H9 (cell line): ENCODE measurements around the gene ACTR8. TPM values are rescaled to one million over a fixed set of nuclear protein-coding genes. Genes with fewer than 3 reads are reported as not detected.

ENCODE experiments used
- DNase-seq: peaks from one replicate; pipeline ENCODE4 v3.0.0-alpha.2; 2017
- H2AFZ ChIP-seq: one replicate; pipeline ENCODE4 v1.6.1; 2013; ENCODE audit warnings: mild to moderate bottlenecking, low read length, control low read depth, moderate library complexity
- H2AK5ac ChIP-seq: 2 replicates; pipeline ENCODE4 v1.6.1; 2013; ENCODE audit warnings: low read length, control low read depth, mixed read lengths; ENCODE audit not compliant: insufficient read length
- H2BK120ac ChIP-seq: one replicate; pipeline ENCODE4 v1.6.1; 2013; ENCODE audit warnings: low read depth, mild to moderate bottlenecking, low read length, control low read depth, inconsistent platforms; ENCODE audit not compliant: poor library complexity, severe bottlenecking
- H2BK12ac ChIP-seq: 2 replicates; pipeline ENCODE4 v1.6.1; 2013; ENCODE audit warnings: low read length, control low read depth, mixed read lengths, low read depth; ENCODE audit not compliant: insufficient read length
- H2BK15ac ChIP-seq: 2 replicates; pipeline ENCODE4 v1.6.1; 2013; ENCODE audit warnings: low read depth, low read length, control low read depth
- H2BK20ac ChIP-seq: one replicate; pipeline ENCODE4 v1.6.1; 2013; ENCODE audit warnings: low read depth, mild to moderate bottlenecking, low read length, control low read depth, inconsistent platforms; ENCODE audit not compliant: poor library complexity, severe bottlenecking
- H2BK5ac ChIP-seq: 2 replicates; pipeline ENCODE4 v1.6.1; 2013; ENCODE audit warnings: low read length, control low read depth, mixed read lengths; ENCODE audit not compliant: insufficient read length
- H3K14ac ChIP-seq: 2 replicates; pipeline ENCODE4 v1.6.1; 2013; ENCODE audit warnings: low read length, control low read depth; ENCODE audit not compliant: insufficient read depth
- H3K18ac ChIP-seq: 2 replicates; pipeline ENCODE4 v1.6.1; 2013; ENCODE audit warnings: low read depth, mild to moderate bottlenecking, mixed read lengths, low read length, control low read depth; ENCODE audit not compliant: insufficient read length
- H3K23ac ChIP-seq: 2 replicates; pipeline ENCODE4 v1.6.1; 2013; ENCODE audit warnings: low read length, control low read depth, mixed read lengths, low read depth; ENCODE audit not compliant: insufficient read length
- H3K23me2 ChIP-seq: 2 replicates; pipeline ENCODE4 v1.6.1; 2013; ENCODE audit warnings: low read depth, mild to moderate bottlenecking, mixed read lengths, low read length, control low read depth; ENCODE audit not compliant: insufficient read length, poor library complexity, severe bottlenecking
- H3K27ac ChIP-seq: 2 replicates; pipeline ENCODE4 v1.5.1; 2013; ENCODE audit warnings: low read length, control low read depth, mixed read lengths, low read depth; ENCODE audit not compliant: insufficient read length
- H3K27me3 ChIP-seq: 2 replicates; pipeline ENCODE4 v1.6.1; 2013; ENCODE audit warnings: low read length, control low read depth, inconsistent platforms; ENCODE audit not compliant: insufficient read depth
- H3K4ac ChIP-seq: 2 replicates; pipeline ENCODE4 v1.6.1; 2013; ENCODE audit warnings: low read depth, mild to moderate bottlenecking, control low read depth, inconsistent platforms, low read length, moderate library complexity
- H3K4me1 ChIP-seq: 2 replicates; pipeline ENCODE4 v1.6.1; 2013; ENCODE audit warnings: low read length, control low read depth, inconsistent platforms; ENCODE audit not compliant: insufficient read depth
- H3K4me2 ChIP-seq: 2 replicates; pipeline ENCODE4 v1.6.1; 2013; ENCODE audit warnings: low read length, control low read depth, mixed read lengths; ENCODE audit not compliant: insufficient read length, insufficient read depth
- H3K56ac ChIP-seq: 2 replicates; pipeline ENCODE4 v1.6.1; 2013; ENCODE audit warnings: low read depth, mild to moderate bottlenecking, mixed read lengths, low read length, control low read depth; ENCODE audit not compliant: insufficient read length
- H3K79me1 ChIP-seq: 2 replicates; pipeline ENCODE4 v1.6.1; 2013; ENCODE audit warnings: low read depth, mild to moderate bottlenecking, moderate library complexity, low read length, control low read depth, inconsistent platforms; ENCODE audit not compliant: insufficient read depth, poor library complexity, severe bottlenecking
- H3K79me2 ChIP-seq: 2 replicates; pipeline ENCODE4 v1.6.1; 2013; ENCODE audit warnings: low read length, control low read depth, inconsistent platforms; ENCODE audit not compliant: insufficient read depth
- H3K9ac ChIP-seq: 2 replicates; pipeline ENCODE4 v1.6.1; 2013; ENCODE audit warnings: low read length, control low read depth, mixed read lengths; ENCODE audit not compliant: insufficient read length; ENCODE audit errors: extremely low read depth
- H3K9me3 ChIP-seq: one replicate; pipeline ENCODE4 v1.6.1; 2013; ENCODE audit warnings: low read depth, low read length, inconsistent platforms; ENCODE audit not compliant: control insufficient read depth
- H3T11ph ChIP-seq: one replicate; pipeline ENCODE4 v1.6.1; 2013; ENCODE audit warnings: mild to moderate bottlenecking, low read length, control low read depth, inconsistent platforms
- H4K20me1 ChIP-seq: one replicate; pipeline ENCODE4 v1.6.1; 2013; ENCODE audit not compliant: control insufficient read depth, insufficient read length, insufficient read depth
- H4K5ac ChIP-seq: 2 replicates; pipeline ENCODE4 v1.6.1; 2013; ENCODE audit warnings: low read depth, mild to moderate bottlenecking, mixed read lengths, low read length, control low read depth; ENCODE audit not compliant: insufficient read length
- H4K8ac ChIP-seq: replicated peaks from 2 replicates; pipeline ENCODE4 v1.6.1; 2013; ENCODE audit warnings: low read length, control low read depth, mixed read lengths, low read depth; ENCODE audit not compliant: insufficient read length
- H4K91ac ChIP-seq: 2 replicates; pipeline ENCODE4 v1.6.1; 2013; ENCODE audit warnings: low read depth, mild to moderate bottlenecking, moderate library complexity, mixed read lengths, low read length, control low read depth; ENCODE audit not compliant: insufficient read length
- H3K27ac Mint-ChIP-seq, 3 experiments: 2 replicates in 2 of 3; 3 replicates in 1 of 3; pipeline ENCODE4 v1.8.0; 2020 to 2021; ENCODE audit warnings: mixed read lengths in 3 of 3, mild to moderate bottlenecking in 1 of 3, moderate library complexity in 1 of 3
- H3K27me3 Mint-ChIP-seq: 2 replicates; pipeline ENCODE4 v1.8.0; 2021; ENCODE audit warnings: low read depth, mild to moderate bottlenecking, moderate library complexity, mixed read lengths
- H3K36me3 Mint-ChIP-seq, 3 experiments: 2 replicates in 2 of 3; 3 replicates in 1 of 3; pipeline ENCODE4 v1.8.0; 2020 to 2021; ENCODE audit warnings: low read depth in 3 of 3, mixed read lengths in 3 of 3; ENCODE audit not compliant: insufficient read depth in 1 of 3
- H3K4me1 Mint-ChIP-seq, 2 experiments: 2 replicates each; pipeline ENCODE4 v1.8.0; 2020; ENCODE audit warnings: mixed read lengths in 2 of 2
- H3K4me3 Mint-ChIP-seq, 2 experiments: 2 replicates in 1 of 2; 3 replicates in 1 of 2; pipeline ENCODE4 v1.8.0; 2020 to 2021; ENCODE audit warnings: mild to moderate bottlenecking in 2 of 2, mixed read lengths in 2 of 2, moderate library complexity in 1 of 2
- H3K9me3 Mint-ChIP-seq, 2 experiments: 2 replicates in 1 of 2; 3 replicates in 1 of 2; pipeline ENCODE4 v1.8.0; 2020; ENCODE audit warnings: mild to moderate bottlenecking in 2 of 2, mixed read lengths in 2 of 2, moderate library complexity in 1 of 2
- CTCF ChIP-seq: fragments of 200-600 bp; sonication (generic); conservative IDR thresholded peaks from 3 replicates; pipeline ENCODE4 v1.8.0; 2021; ENCODE audit warnings: antibody characterized with exemption, mild to moderate bottlenecking
- WGBS: extraction: QIAGEN DNeasy Blood & Tissue Kit; methylation state at CpG from one replicate; pipeline ENCODE4 v1.1.7; 2013; ENCODE audit warnings: missing lambda C conversion rate, low lambda C conversion rate, mixed read lengths; ENCODE audit not compliant: insufficient read length; ENCODE audit errors: extremely low coverage; 5-methylcytosine and 5-hydroxymethylcytosine counted together
- total RNA-seq: library from RNA; stranded (reverse); gene quantifications from 2 replicates; pipeline ENCODE4 v1.2.1, GENCODE V29; 2021

The ACTR8 gene
- total RNA-seq, 1 experiment from 2014 or later, result 39.2 TPM

GRCh38 chr3:53830944-53831343 lies 51.0 kb downstream of the ACTR8 start:
- Histone ChIP-seq H3K79me1 (no peaks in the 10 kb centered on the region), H3K4ac (no peak overlapping the region), H3K4me2 (no peak overlapping the region), H3K18ac (no peak overlapping the region), H3K56ac (no peak overlapping the region), H3K79me2 (no peaks in the 10 kb centered on the region), H4K20me1 (no peaks in the 10 kb centered on the region), H3T11ph (no peak overlapping the region), H3K9me3 (no peaks in the 10 kb centered on the region), H2AK5ac (no peak overlapping the region), H2BK20ac (no peak overlapping the region), H4K5ac (no peak overlapping the region), H2AFZ (no peak overlapping the region), H3K14ac (no peak overlapping the region), H3K23me2 (no peaks in the 10 kb centered on the region), H4K8ac (no peak overlapping the region), H2BK5ac (no peak overlapping the region), H2BK12ac (no peak overlapping the region), H3K4me1 (no peaks in the 10 kb centered on the region), H4K91ac (no peak overlapping the region), H2BK120ac (no peak overlapping the region), H2BK15ac (no peak overlapping the region), H3K9ac (no peak overlapping the region), H3K27ac (no peak overlapping the region), H3K27me3 (no peaks in the 10 kb centered on the region), H3K23ac (no peak overlapping the region)
- no peaks in the 10 kb centered on the region for H3K27me3 Mint-ChIP-seq
- no CpG with 5 or more reads among the region's 6 CpGs for WGBS
- H3K9me3 Mint-ChIP-seq, result no peaks in the 10 kb centered on the region
- no peak overlapping the region for H3K4me3 Mint-ChIP-seq
- no peak for DNase-seq
- peaks cover 0 to 4% of the 10 kb centered on the region in 2 experiments; a peak in 1 of 4 replicates for H3K4me1 Mint-ChIP-seq
- no peak for TF ChIP-seq CTCF
- H3K36me3 Mint-ChIP-seq, result peaks cover 0 to 10% (median 0%) of the 10 kb centered on the region in 3 experiments; a peak in 6 of 7 replicates
- no peak overlapping the region; a peak in 1 of 7 replicates for H3K27ac Mint-ChIP-seq
